WTC11 (cell line): ENCODE results near the gene ADAM19.

Source experiments
- CBFB ChIP-seq: sonication (generic); formaldehyde crosslinking; IDR thresholded peaks from 2 replicates; pipeline ENCODE4 v1.8.1; 2022; ENCODE audit warnings: mild to moderate bottlenecking, low read depth, missing genetic modification reagents
- FOXP1 ChIP-seq: sonication (generic); formaldehyde crosslinking; IDR thresholded peaks from 2 replicates; pipeline ENCODE4 v1.8.0; 2022; ENCODE audit warnings: missing genetic modification reagents, mild to moderate bottlenecking, moderate library complexity, borderline replicate concordance
- SP1 ChIP-seq: sonication (generic); formaldehyde crosslinking; conservative IDR thresholded peaks from 2 replicates; pipeline ENCODE4 v1.8.1; 2022; ENCODE audit warnings: missing genetic modification reagents
- TEAD1 ChIP-seq: sonication (generic); formaldehyde crosslinking; IDR thresholded peaks from 2 replicates; pipeline ENCODE4 v1.8.0; 2022; ENCODE audit warnings: mild to moderate bottlenecking, missing genetic modification reagents
- TF ChIP-seq, protein P1 (sequence below): fragments of 200-600 bp; IDR thresholded peaks from 2 replicates; pipeline ENCODE4 v1.8.0; 2022; ENCODE audit warnings: antibody characterized with exemption
- TF ChIP-seq, protein P2 (sequence below): sonication (generic); formaldehyde crosslinking; IDR thresholded peaks from 2 replicates; pipeline ENCODE4 v1.8.0; 2022; ENCODE audit warnings: mild to moderate bottlenecking, missing genetic modification reagents
- TF ChIP-seq, protein P3 (sequence below): sonication (generic); formaldehyde crosslinking; IDR thresholded peaks from 2 replicates; pipeline ENCODE4 v1.8.1; 2022; ENCODE audit warnings: mild to moderate bottlenecking, missing genetic modification reagents, moderate library complexity, borderline replicate concordance

DNA sequence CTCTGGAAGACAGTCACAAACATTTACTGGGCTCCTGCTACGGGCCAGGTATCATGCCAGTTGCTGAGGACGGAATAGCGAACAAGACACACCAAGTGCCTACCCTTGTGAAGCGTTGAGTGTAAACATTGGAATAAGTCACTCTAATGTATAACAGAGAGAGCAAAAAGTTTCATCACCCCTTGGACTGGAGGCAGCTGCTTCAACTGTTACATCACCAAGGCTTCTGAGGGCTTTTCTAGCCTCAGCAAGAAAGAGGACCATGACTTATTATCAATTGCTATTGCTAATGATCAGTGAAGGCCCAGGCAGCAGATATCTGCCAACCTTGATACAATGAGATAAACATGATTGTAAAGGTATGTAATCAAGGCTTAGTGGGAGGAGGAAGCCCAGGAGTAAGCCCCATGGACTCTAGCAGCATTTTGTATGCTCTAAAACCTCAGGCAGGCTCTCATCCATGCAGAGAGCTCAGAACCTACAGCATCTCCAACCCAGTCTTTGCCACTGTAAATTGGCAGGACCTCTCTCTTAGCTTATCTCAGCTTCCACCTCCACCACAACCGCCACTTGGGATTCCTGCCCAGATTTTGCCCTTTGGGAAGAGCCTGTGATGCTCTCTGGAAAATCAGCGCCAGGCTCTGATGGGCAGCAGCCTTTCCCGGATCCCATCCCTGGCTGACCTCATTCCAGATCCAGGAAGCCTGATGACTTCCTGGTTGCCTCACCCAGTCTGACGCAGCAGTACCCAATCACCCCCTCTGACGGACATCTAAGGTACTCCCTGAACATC is 54.5 kb downstream of the ADAM19 start:
- TF ChIP-seq TEAD1 = no peak
- TF ChIP-seq SP1 = no peak
- TF ChIP-seq, protein P1, sequence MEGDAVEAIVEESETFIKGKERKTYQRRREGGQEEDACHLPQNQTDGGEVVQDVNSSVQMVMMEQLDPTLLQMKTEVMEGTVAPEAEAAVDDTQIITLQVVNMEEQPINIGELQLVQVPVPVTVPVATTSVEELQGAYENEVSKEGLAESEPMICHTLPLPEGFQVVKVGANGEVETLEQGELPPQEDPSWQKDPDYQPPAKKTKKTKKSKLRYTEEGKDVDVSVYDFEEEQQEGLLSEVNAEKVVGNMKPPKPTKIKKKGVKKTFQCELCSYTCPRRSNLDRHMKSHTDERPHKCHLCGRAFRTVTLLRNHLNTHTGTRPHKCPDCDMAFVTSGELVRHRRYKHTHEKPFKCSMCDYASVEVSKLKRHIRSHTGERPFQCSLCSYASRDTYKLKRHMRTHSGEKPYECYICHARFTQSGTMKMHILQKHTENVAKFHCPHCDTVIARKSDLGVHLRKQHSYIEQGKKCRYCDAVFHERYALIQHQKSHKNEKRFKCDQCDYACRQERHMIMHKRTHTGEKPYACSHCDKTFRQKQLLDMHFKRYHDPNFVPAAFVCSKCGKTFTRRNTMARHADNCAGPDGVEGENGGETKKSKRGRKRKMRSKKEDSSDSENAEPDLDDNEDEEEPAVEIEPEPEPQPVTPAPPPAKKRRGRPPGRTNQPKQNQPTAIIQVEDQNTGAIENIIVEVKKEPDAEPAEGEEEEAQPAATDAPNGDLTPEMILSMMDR = no peak
- TF ChIP-seq, protein P2, sequence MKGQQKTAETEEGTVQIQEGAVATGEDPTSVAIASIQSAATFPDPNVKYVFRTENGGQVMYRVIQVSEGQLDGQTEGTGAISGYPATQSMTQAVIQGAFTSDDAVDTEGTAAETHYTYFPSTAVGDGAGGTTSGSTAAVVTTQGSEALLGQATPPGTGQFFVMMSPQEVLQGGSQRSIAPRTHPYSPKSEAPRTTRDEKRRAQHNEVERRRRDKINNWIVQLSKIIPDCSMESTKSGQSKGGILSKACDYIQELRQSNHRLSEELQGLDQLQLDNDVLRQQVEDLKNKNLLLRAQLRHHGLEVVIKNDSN (CRISPR knock-in tag) = no peak
- TF ChIP-seq, protein P3, sequence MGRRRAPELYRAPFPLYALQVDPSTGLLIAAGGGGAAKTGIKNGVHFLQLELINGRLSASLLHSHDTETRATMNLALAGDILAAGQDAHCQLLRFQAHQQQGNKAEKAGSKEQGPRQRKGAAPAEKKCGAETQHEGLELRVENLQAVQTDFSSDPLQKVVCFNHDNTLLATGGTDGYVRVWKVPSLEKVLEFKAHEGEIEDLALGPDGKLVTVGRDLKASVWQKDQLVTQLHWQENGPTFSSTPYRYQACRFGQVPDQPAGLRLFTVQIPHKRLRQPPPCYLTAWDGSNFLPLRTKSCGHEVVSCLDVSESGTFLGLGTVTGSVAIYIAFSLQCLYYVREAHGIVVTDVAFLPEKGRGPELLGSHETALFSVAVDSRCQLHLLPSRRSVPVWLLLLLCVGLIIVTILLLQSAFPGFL (CRISPR knock-in tag) = no peak
- TF ChIP-seq FOXP1 (CRISPR knock-in tag) = no peak
- no peak for TF ChIP-seq CBFB (CRISPR knock-in tag)
